ENCODE results near the gene SGK1. TPM values are rescaled to one million over a fixed set of nuclear protein-coding genes. Genes with fewer than 3 reads are reported as not detected.

The SGK1 gene
- total and polyA plus RNA-seq, 10 of the 15 experiments (the other 5 are each of a cell fraction or from before 2014, with no cell fraction given): 0.62 to 5.1 (median 2.9) TPM

GRCh38 chr6:134341999-134342567 is 24.2 kb upstream of the SGK1 start:
- Histone ChIP-seq H4K20me1 (ENCODE audit: control insufficient read depth, insufficient read depth) (no peaks in the 10 kb centered on the region), H3K4me2 (ENCODE audit: control insufficient read depth, insufficient read depth) (no peak overlapping the region), H2AFZ (ENCODE audit: control insufficient read depth, low read depth, low read length) (no peak overlapping the region), H3K79me2 (ENCODE audit: control insufficient read depth, insufficient read depth, low read length) (no peaks in the 10 kb centered on the region), H3K27me3 (replicated peaks in 1 of 2; ENCODE audit: control insufficient read depth in 2 of 2, insufficient read depth in 2 of 2, low read length in 1 of 2) (no peaks in the 10 kb centered on the region), H3K36me3 (ENCODE audit: control insufficient read depth in 2 of 2, insufficient read depth in 2 of 2, low read length in 1 of 2) (no peaks in the 10 kb centered on the region), H3K9me3 (replicated peaks; ENCODE audit: control insufficient read depth, insufficient read depth, low read length) (no peaks in the 10 kb centered on the region), H3K4me1 (ENCODE audit: control insufficient read depth, insufficient read depth, low read length) (no peaks in the 10 kb centered on the region), H3K27ac (ENCODE audit: control insufficient read depth, insufficient read depth) (no peak overlapping the region), H3K4me3 (no peak overlapping the region), H3K9ac (ENCODE audit: control insufficient read depth, insufficient read depth, low read length) (no peak overlapping the region)
- TF ChIP-seq SIX5 (IDR thresholded peaks at IDR 0.05; ENCODE audit: low read depth, low read length, severe bottlenecking) (no peak), MEF2A (IDR thresholded peaks at IDR 0.05; ENCODE audit: insufficient read depth, low read depth, low read length) (no peak), SUPT20H (IDR thresholded peaks at IDR 0.05; ENCODE audit: borderline replicate concordance, control insufficient read depth, low read depth, low read length) (no peak), ASH2L (IDR thresholded peaks at IDR 0.05; ENCODE audit: borderline replicate concordance, low read depth) (no peak), ETV6 (conservative IDR thresholded peaks at IDR 0.05 in 1 of 2, IDR thresholded peaks at IDR 0.05 in 1 of 2; ENCODE audit: borderline replicate concordance in 1 of 2, low read depth in 1 of 2) (no peak), POLR2AphosphoS5 (IDR thresholded peaks at IDR 0.05; ENCODE audit: low read length) (no peak), TCF3 (IDR thresholded peaks at IDR 0.05; ENCODE audit: borderline replicate concordance, insufficient read depth, low read depth, low read length) (no peak), REST (IDR thresholded peaks at IDR 0.05; ENCODE audit: low read depth, low read length) (no peak)
- DNase-seq (ENCODE audit: low read depth, low spot score): no peak
- SMC1A ChIA-PET (ENCODE audit: uncharacterized antibody, unreplicated experiment): interaction anchor here (0.5 to 0.7 kb wide), 2 partner anchors 9 to 163 kb away, joined by 3 to 4 read pairs; no protein-coding TSS in a partner anchor
- ATAC-seq: no peak
- 51% methylated on average over 10 of the region's 10 CpGs for WGBS (ENCODE audit: insufficient coverage, insufficient replicate concordance, low lambda C conversion rate, missing lambda C conversion rate)
- intact Hi-C loops (cut with micrococcal nuclease; ENCODE audit: unreplicated experiment) (no loop called here), in situ Hi-C loops (cut with MboI) (no loop called here)
- FAIRE-seq: no peak
- RAD21 ChIA-PET (ENCODE audit: unreplicated experiment): no interaction called here
- no TSS peak for BruUV-seq (replicated peaks)
- CTCF ChIA-PET: no interaction called here
- POLR2A ChIA-PET: no interaction called here
